GM19468 (cell line): Measurements from ENCODE around the gene MASP2.
"Not testable (repeated sequence)": the region's sequence is repeated elsewhere in the genome, so short reads cannot be mapped to it uniquely, and the experiment has no call there.

Source experiments
- ATAC-seq: cut with Tn5 transposase; IDR thresholded peaks from one replicate; pipeline ENCODE4 v1.9.1; 2021; ENCODE audit warnings: mild to moderate bottlenecking, moderate library complexity, moderate number of reproducible peaks; ENCODE audit not compliant: unreplicated experiment; ENCODE audit errors: extremely low read depth

The MASP2 gene

DNA sequence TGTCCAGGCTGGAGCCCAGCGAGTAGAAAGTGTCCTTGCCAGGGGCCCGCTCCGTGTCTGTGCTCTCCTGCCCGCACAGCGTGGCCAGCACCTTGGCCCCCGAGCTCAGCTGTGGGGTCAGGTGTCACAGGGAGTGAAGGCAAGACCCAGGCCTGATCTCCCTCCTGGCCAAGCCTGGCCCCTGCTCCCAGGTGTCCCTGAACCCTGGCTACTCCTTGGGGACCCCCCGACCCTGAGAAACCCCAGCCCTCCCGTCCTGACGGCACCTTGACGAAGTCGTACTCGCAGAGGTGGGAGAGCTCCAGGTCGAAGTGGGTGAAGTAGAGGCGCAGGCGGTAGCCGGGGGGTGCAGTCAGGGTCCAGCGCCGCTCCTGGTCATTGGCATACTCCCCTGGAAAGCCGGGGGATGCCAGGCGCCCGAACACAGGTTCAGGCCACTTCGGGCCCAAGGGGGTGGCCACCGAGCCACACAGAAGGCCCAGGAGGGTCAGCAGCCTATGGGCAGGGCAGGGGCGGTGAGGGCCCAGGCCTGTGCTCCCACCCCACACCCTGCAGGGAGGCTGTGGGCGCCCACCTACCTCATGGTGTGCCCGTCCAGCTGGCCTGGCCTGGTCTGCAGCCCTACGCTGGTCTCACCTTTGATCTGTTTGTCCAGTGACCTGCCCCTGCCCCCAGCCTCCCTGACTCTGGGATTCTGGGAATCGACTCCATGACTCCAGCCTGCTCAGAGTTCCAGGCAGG is at the start of gene MASP2:
Gene MASP2, minus strand, starts transcription at position 615 of the 741 bp plus-strand sequence. Its CDS starts 32 bp downstream, at position 583.
- ATAC-seq, result no peak

DNA sequence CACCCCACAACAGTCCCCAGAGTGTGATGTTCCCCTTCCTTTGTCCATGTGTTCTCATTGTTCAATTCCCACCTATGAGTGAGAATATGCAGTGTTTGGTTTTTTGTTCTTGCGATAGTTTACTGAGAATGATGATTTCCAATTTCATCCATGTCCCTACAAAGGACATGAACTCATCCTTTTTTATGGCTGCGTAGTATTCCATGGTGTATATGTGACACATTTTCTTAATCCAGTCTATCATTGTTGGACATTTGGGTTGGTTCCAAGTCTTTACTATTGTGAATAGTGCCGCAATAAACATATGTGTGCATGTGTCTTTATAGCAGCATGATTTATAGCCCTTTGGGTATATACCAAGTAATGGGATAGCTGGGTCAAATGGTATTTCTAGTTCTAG is 36.7 kb upstream of the MASP2 start:
- not testable (repeated sequence) for ATAC-seq

DNA sequence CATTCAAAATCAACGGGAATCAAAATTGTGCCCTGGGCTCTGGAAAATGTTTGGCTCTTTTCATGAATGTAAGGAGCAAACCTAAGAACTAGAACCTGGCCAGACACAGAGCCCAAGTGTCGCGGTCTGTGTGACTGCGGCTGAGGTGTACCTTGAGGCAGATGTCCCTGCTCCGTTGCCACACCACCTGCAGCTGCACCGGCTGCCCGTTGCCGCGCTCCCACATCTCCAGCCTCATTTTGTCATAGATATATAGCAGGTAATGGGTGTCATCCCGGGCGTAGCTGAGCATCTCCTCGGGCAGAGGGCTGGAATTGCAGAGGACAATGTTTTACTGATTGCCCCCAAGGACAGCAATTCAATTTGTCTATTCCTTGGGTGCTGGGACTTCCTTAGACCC is 33.9 kb upstream of the MASP2 start:
- ATAC-seq, result no peak

DNA sequence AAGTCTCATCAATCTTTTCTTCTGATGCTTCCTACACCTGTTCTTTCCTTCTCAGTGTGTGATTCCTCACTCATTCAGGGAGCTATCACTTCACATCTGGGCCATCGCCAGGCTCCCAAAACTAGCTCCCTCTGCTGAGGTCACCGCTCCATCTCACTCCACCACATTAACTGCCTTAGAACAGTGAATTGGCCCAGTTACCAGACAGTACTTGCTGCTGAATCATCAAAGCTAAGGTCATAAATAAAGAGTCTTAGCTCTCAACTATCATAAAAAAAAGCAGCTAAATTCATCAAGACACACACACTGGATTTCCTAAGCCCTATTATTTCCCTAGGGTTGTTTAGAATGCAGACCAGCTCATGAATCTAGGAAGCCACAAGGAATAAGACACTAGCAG is 31.6 kb upstream of the MASP2 start:
- ATAC-seq, result no peak

DNA sequence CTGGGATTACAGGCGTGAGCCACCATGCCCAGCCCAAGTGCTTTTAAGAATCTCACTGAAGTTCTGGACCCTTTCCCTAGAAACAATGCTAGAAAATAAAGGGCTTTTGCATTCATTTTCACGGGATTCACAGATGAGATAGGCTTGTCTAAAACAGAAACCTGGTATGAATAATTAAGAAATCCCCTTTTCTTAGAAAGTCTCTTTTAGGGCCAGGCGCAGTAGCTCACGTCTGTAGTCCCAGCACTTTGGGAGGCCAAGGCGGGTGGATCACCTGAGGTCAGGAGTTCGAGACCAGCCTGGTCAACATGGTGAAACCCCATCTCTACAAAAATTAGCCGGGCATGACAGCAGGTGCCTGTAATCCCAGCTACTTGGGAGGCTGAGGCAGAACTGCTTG is 26.4 kb upstream of the MASP2 start:
- not testable (repeated sequence) for ATAC-seq

DNA sequence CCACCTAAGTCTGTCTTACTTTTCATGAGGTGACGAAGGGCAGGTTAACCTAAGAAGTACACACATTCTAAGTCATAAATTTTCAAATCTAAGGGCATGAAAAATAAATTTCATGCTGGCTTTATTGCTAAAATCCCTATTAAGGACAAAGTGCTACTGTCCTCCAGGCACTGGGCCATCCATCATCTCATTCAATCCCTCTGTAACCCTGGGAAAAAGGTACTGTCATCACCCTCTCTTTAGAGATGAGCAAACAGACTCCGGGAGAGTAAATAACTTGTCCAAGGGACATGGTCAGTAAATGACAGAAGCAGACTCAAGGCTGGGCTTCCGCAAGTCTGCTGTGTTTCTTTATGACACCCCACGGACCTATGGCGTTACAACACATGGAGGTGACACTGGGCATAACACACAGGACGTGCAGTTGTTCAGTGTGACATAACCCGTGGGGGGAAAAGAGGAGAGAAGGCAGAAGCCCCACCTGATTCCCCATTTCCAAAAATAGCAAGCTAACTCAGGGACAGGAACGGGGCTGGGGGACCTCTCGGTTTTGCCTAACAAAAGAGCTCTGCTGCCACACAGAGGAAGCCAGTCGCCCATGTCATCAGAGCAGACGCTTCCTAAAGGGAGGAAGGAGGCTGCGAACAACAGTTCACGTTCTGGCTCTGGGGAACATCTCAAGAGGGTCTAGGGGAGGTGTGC is 25.3 kb upstream of the MASP2 start:
- no peak for ATAC-seq

DNA sequence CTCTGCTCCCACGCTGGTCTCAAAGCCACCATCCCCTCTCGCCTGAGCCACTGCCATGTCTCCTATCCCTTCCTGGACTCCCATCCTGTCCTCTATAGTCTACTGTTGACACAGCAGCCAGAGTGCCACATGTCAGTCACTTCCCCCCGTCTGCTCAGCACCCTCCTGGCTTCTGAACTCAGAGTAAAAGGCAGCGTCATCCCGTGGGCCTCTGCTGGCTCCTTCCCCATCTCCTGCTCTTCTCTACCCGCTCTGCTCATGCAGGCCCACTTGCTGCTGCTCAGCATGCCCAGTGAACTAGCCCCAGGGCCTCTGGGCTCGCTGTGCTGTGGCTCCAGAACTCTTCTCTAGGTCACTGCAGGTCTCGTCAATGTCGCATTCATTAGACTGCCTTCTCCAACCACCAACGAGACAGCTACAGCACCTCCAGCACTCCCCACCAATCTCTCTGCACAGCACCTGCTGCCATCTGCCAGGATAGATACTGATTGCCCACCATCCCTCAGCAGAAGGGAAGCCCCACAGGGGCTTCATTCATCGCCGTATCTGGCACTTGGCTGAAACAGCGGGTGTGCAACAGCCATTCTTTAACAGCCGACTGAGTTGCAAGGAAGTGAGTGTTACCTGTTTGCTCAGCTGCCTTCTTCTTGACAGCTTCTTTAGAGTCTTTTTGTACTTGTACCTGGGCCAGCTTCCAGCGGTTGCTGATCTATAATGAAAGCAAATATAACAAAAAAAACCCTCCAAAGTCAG is 24.6 kb upstream of the MASP2 start:
- no peak for ATAC-seq

DNA sequence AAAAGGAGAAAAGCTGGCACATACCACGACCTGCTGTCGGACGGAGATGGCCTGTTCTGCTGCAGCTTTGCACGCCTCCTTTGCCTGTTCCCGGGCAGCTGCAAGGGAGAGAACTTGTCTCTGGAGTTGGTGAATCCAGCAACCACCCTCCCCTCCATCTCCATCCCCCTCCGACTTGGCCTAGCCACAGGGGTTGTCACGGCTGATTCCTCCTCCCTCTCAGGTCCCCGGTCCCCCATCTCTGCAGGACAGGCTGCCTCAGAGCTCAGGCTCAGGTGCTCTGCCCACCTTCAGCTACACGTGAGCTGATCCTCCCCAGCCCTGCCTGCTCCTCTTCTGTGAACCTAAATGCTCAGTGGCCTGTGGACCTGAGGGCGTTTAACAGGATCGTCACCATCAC is 23.8 kb upstream of the MASP2 start:
- ATAC-seq, result no peak

DNA sequence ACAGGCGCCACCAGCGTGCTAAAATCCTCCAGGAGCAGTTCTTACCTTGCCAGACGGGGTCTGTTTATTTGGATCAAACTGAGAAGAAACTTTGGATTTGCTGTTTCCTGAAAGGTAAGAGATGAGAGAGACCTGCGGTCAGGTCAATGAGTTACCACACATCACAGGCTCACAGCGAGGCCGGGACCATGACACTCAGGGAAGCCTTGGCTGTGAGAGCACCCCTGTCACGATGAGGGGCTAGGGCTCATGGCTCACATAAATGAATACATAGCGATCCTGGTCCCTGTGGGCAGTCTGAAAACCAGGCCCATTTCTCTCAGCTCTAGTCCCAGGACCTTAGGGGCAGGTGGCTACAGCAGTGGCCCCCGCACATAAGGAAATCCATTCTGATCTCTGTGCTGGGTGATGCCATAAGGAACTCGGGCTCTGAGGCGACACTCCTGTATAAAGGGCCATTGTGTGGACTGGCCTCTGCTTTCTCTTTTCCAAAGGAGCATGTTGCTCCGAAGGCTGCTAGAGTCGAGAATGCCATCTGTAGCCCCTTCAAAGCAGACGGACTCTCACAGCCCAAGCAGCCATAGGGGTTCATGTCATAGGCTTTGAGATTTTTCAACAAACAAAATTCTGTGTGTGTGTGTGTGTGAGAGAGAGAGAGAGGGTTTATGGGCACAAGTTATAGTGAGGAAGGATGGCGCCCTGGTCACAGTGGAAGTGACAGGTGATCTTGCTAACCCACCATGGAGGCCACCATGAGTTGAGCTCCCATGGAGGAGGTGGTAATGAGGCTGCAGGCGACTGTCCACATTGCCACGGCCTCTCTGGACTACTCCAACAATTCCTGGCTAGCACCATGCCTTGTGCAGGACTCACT is 21.8 kb upstream of the MASP2 start:
- no peak for ATAC-seq

DNA sequence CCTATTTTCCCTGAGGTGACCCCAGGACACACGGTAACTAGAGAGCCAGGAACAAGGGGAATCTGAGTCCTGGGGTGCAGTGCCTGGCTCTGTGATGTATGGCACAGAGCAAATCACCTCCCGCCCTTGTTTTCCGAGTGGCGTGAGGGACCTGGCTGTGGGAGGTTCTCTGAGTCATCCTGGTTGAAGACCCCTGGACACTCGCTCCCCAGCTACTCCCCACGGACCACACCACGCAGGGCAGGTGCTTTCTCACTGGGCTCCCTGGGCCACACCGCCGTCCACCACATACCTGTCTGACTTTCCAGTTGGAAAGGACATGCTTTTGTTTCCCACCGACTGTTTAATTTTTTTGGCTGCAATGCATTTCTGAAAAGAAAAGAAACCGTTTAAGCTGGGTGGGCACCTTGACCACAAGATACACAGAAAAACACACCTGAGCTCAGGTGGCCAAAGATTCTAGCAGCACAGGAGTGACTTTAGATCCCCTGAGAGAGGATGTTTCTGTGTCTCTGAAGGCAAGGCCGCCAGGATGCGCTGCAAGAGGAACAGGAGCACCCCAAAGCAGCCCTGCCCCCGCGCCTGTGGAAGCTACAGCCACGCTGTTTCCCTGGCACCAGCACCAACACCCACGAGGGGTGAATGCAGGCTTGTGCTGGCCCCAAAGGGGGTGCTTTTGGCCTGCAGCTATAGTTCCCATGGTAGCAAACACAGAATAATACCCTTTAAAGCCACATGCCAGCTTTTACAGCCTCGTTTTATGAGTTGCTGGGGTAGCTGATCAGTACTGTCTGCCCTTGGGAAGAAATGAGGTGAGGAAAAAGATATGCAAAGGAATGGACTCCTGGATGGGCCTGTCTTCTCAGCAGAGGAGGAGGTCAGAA is 20.9 kb upstream of the MASP2 start:
- no peak for ATAC-seq

DNA sequence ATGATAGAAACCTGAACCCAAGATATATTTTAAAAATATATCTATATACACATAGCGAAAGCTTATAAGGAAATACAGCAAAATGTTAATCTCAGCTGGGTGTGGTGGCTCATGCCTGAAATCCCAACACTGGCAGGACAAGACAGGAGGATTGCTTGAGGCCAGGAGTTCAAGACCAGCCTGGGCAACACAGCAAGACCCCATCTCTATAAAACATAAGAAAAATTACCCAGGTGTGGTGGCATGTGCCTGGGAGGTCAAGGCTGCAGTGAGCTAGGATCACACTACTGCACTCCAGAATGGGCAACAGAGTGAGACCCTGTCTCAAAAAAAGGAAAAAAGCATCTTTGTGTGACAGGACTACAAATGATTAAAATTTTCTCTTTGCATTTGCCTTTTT is 18.8 kb upstream of the MASP2 start:
- no peak for ATAC-seq

DNA sequence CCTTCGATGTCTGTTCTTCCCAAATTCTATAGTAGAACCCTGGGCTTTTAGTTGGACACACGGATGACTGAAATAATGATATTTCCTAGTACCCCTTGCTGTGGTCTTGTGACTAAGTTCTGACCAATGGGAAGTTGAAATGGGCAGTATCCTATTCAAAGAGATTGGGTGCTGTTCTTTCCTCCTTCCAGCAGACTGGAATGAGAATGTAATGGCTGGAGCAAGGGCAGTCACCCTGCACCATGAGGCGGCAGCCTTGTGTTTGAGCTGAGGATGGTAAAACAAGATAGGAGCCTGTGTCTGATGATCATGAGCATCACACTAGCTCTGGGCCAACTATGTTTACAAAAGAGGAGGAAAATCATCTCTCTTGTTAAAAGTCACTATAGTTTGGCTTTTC is 17.9 kb upstream of the MASP2 start:
- no peak for ATAC-seq

DNA sequence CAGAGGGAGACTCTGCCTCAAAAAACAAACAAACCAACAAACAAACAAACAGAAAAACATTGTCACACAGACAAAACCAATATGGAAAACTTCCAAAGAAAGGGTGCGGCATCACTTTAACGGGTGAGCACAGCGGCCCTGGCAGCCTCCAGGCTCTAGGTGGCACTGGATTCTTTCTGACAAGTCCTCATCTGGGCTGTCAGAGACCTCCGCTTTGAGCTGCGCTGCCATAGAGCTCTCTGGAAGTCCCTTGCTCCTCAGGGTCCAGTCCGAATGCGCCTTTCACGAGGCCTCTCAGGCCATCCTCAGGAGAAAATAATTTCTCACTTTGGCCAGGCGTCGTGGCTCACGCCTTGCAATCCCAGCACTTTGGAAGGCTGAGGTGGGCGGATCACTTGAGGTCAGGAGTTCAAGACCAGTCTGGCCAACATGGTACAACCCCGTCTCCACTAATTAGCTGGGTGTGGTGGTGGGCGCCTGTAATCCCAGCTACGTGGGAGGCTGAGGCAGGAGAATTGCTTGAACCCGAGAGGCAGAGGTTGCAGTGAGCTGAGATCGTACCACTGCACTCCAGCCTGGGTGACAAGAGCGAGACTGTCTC is 17.0 kb upstream of the MASP2 start:
- not testable (repeated sequence) for ATAC-seq

DNA sequence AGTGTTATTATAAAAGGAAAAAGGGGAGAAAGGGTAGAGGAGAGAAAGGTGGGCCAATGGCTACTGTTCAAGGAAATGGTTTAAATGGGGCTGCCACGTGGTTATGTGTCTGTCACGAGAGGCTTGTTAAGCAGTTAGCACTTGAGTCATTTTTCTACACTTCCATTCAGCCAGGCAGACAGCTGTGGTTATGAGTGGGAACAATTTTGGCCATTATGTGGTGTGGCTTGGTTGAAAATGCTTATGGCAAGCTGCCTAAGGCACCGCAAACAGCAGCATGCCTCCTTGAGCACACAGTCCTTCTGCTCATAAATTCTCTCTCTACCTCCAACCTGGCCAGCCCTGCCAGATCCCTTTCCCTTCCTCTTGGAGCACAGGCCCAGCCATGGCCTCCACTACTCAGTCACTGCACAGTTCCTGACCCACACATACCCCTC is 15.9 kb upstream of the MASP2 start:
- ATAC-seq, result no peak

DNA sequence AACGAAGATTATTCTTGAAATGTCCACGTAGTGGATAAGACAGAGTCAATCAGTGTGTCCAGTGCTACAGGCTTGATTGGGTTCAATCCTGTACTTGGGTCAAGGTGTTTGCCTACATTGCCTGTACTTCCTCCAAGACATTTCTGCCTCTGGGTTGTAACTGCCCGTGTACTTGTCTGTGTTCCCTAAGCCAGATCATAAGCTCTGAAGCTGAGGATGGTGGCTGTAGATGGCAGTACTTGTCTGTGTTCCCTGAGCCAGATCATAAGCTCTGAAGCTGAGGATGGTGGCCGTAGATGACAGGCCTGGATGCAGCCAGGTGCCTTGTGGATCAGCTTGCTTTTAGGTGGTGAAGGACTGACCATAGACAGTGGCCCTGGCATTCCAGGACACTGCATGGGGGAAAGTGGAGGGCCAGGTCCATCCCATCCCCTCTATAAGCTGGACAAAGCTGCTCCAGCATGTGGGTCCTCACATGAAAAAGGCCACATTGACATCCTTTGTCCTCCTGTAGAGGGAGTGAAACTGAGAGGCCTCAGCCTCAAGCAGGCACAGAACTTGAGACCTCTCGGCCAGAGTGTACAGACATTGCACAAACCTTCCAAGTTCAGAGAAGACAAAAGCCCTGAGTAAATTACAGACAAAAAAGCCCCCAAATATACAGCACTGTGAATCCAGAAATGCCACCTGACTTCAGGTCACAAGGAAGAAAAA is 14.8 kb upstream of the MASP2 start:
- no peak for ATAC-seq

DNA sequence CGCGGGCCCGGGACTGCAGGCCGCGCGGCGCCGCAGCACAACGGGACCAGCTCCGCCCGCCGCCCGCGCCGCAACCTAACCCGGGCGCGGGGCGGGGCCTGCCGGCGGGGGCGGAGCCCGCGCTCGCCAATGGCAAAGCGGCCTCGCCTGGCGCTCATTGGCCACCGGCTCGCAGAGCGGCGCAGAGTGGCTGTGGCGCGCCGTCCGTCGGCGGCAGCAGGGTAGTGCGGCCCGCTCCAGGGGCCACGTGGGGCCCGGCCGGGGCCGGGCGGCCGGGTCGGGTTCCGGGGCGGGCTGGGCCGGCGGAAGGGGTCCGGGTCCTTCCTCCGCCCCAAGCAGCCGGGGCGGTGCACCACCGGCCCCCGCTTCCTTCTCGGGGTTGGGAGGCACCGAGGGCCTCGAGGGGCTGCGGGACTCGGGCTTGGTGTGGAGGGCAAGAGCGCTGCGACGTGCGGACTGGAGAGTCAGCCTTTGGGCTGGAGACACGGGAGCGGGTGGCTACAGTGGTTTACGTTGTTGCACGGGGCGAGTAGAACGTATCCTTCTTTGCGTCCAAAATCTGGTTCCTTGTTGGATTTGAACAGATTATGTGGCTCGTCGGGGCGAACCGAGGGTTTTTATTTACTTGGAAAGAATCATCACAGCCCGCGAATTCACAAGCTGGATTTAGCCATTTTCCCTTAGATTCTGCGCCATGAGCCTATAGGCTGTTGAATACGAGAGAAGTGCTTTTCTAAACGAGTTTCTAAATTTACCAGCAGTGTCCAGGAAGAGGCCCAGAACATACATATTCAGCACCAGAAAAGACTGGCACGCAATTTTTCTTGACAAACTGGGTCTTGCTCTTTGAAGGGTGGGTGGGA is 13.2 kb upstream of the MASP2 start, which contains the start of gene SRM:
Gene SRM, minus strand, starts transcription at position 51 of the 863 bp plus-strand sequence. CDS start 75 bp downstream, outside the sequence.
- ATAC-seq, result peak; percentile 93
